GM21528 (cell line): ENCODE measurements around the gene RBM38.

Experiments used
- ATAC-seq: cut with Tn5 transposase; IDR thresholded peaks from one replicate; pipeline ENCODE4 v1.9.1; 2021; ENCODE audit warnings: mild to moderate bottlenecking, moderate library complexity; ENCODE audit not compliant: unreplicated experiment, low FRiP score

Gene RBM38

DNA sequence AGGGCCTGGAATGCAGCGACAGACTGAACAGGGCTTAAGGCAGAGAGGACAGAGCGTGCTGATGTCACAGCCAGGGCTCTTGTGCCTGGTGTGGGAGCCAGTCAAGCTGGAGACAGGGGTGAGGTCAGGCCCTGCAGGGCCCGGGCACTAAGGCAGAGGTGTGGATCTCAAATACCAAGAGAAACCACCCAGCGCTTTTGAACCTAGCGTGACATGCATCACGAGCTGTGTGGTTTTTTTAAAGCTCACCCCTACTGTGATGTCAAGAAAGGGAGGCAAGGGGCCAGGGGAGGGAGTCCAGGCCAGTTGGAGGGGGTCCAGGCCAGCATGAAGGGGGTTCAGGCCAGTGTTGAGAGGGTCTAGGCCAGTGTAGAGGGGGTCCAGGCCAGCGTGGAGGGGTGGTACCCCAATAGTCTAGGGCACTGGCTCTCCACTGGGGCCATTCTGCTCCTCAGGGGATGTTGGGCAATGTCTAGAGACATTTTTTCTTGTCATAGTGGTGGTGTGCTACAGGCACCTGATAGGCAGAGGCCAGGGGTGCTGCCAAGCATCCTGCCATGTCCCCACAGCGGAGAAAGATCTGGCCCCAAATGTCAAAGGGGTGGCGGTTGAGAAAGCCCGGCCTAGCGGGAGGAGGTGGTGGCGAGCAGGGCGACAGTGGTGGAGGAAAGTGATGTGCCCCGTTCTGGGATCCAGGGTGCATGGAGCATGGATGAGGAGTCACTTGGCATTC, 42.6 kb downstream of the RBM38 start:
- ATAC-seq: no peak

DNA sequence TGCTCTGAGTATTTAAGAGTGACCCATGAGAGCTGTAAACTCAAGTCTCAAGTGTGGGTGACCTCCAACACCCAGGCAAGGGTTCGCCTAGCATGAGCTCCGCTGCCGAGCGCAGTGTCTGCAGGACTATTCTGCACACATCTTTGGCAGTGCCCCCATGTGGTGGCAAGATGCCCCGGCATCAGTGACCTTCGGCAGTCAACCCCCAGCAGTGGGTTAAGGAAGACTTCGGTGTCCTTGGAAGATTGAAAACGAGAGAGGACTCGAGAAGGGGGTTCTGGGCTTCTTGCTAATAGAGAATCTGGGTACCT, 43.1 kb downstream of the RBM38 start:
- no peak for ATAC-seq

DNA sequence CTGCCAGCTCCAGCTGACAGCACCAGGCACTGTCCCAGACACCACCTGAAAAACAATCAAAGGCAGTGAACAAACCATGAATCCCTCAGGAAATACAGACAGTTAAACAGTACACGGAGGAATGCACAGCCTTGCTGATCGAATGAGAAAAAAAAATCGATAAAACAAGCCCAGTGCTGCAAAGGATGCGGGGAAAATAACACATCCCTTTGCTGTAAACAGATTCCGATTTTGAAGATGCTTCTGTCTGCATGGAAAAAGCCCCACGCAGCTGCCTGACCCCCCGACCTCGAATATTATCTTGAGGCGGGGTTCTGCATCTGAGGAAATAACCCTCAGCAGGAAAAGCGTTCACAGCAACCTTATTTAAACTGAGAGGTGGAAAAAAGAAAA, 43.9 kb downstream of the RBM38 start:
- no peak for ATAC-seq

DNA sequence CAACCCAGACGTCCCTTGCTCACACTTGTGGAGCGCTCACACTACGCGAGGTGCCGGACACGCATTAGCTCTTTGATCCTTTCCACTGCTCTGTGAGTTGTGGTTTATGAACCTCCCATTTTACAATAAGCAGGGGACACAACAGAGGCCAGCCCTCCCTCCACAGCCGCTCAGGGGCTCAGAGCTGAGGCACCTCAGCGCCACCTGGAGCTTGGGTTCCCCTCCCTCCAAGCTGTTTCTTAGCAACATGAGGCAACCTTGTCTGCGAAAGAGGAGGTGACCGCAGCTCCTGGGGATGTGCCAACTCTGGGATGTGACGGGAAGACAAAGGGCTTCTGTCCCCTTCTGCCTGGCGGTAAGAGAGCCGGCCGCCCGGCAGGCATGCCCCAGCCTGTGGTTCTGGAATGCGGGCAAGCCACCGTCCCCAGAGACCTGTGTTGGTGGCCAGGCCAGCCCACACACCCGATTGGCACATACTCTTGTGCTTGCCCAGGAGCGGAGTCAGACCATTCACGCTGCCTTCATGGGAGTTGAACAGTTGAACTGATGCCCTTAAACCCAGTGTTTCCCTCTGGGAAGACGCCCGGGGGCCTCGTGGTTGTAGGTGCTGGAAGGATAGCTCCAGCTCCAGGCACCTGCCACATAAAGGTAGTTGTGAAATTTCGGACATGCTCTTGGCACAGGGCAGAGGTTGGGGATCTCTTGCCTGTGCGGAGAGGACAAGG, 44.5 kb downstream of the RBM38 start:
- no peak for ATAC-seq

DNA sequence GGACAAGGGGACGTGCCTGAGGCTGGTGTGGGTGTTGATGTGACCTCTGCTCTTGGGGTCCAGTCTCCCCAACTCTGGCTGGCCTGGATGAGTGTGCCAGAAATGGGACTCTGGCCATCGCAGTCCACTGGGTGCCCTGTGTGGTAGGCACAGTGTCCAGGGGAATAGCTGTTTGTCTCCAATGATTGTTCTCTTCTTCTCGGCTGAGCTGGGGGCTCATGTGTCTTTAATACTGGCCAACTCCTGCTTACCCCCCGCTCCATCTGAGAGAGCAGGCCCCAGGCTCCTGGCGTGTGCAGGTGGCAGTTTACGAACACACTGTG, 45.0 kb downstream of the RBM38 start:
- no peak for ATAC-seq

DNA sequence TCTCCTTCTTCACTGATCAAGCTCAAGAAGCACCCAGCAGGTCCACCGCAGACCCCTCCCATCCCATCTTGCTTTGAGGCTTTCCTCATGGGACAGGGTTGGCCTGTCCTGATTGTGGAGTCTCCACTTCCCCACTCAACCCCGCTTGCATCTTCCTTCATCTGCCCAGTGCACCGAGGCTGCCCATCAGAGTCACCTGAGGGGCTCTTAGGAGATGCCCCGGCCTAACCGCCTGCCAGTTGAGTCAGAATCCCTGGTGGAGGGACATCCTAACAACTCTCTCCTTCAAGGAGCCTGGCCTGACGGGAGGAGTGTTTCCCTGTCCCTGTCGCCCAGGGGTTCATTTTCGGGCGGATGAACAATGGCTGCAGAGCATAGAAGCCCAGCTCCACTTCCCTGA, 46.1 kb downstream of the RBM38 start:
- ATAC-seq: no peak

DNA sequence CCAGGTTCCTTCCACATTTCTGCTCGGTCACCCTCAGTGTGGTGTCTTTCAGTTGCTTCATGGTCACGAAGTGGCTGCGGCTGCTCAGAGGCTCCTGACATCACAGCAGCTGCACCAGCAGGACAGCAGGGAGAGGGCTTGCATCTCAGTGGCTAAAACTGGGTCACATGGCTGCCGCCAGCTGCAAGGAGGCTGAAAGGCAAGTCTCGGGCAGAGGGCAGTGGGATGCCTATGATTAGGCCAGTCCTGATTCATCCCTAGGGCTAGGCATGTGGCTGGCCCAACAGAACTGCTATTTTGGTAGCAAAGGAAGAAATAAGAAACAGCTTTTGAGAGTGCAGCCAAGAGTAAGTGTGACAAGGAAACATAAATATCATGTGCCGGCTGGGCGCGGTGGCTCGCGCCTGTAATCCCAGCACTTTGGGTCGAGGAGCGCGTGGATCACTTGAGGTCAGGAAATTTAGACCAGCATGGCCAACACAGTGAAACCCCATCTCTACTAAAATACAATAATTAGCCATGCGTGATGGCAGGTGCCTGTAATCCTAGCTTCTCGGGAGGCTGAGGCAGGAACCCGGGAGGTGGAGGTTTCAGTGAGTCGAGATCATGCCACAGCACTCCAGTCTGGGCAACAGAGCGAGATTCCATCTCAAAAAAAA, 46.6 kb downstream of the RBM38 start:
- no peak for ATAC-seq

DNA sequence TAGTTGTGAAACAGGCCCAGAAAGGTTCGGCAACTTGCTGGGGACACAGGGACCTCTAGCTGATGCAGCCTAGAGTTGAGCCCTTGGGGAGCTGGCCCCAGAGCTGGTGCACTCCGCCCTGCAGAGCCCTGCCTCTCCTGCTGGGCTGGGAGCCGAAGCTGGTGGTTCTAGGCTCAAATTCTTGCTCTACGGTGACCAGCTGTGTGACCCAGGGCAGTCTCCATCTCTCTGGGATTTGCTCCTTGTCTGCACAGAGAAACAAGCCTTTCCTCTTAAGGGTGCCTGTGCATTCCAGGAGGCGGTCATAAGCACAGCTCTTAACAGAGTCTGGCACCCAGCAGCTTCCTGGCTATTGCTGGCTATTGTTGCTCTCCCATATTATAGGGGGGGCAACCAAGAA, 47.4 kb downstream of the RBM38 start:
- no peak for ATAC-seq

DNA sequence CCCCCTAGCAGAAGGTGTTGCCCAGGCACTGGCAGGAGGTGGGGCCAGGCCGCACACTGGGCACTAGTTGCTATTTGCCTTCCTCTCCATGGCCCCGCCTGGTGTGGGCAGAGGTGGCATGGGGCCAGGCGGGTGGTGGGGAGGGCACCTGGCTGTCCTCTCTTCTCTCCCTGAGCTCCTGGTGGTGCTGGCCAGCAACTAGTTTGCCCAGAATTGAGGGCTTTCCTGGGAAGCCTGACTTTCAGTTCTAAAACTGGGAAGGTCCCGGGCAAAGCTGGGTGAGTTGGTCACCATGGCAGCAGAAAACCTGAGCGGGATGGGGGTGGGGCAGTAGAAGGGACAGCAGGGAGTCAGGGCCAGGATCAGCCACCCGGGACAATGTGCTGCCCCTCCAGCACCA, 48.2 kb downstream of the RBM38 start:
- ATAC-seq: no peak

DNA sequence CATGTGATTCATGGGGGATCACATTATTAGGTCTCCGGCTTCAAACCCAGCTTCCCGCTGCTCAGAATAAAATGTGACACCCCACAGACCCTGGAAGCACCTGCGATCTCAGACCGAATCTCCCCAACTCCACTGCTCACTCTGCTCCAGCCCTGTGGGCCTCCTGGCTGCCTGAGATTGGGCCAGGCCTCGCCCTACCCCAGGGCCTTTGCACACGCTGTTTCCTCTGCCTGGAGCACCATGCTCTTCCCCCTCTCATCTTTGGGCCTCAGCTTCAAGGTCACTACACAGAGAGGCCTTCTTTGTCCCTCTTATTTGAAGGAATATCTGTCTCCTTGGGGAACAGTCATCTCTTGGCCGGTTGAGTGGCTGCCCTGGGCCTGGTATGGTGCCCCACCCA, 48.8 kb downstream of the RBM38 start:
- no peak for ATAC-seq

DNA sequence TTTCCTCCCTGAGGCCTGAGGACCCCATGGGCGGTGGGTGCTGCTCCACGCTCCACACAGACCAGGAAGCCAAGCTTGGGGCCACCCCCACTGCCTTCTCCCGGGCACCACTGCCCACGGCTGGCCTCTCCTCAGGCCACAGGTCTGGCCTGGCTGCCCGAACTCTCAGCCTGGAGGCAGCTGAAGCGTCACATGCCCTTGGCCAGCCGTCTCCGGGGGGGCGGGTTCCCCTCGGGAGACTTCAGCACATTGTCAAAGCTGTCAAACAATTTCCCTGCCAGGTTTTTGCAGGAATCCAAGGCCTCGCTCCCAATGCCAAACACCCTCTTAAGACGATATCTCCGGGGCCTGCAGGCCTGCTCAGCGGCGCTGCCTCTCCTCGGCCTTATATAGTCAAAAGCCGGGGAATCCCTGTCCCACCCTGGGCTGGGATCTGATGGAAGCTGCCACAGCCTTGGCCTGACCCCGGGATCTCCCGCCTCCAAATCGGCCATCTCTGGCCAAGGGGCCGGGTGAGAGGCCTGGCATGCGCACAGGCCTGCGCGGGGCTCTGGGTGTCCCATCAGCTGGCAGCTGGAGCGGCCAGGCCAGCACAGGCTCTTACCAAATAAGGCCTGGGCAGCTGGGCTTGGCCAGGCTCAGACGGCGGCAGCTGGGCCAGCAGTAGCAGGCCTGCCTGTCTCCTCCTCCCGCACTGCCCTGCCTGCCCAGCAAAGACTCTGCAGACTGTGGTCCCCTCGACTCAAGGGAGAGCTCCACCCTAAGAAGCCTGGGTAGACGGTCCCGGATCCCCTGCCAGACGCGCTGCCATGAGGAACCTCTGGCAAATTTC, 49.7 kb downstream of the RBM38 start:
- no peak for ATAC-seq

DNA sequence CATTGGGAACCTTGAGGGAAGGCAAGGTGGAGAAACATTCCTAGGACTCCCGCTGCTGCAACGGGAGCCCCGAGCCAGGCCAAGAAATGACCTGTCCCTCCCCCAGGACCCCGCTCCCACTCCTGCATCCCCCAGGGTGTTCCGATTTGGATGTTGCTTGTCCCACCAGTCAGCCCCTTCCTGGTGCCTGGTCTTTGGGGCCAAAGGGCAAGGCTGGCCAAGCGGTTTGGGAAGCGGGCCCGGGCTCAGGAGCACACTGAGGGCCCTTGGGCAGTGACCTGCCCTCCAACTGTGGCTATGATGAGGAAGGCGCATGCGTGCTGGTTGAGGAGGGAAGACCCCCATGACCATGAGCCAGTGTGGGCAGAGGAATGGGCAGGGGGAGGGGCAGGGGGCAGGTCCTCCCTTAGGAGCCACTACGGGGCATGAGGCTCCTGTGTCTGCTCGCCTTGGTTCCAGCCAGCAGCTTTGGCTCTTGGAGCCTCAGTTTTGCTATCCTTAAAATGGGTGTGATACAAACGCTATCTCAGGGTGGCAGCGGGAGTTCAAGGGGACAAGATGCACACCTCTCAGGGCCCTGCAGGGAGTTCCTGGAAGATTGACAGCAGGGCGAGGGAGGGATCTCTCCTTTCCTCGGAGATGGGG, 50.4 kb downstream of the RBM38 start:
- ATAC-seq: no peak

DNA sequence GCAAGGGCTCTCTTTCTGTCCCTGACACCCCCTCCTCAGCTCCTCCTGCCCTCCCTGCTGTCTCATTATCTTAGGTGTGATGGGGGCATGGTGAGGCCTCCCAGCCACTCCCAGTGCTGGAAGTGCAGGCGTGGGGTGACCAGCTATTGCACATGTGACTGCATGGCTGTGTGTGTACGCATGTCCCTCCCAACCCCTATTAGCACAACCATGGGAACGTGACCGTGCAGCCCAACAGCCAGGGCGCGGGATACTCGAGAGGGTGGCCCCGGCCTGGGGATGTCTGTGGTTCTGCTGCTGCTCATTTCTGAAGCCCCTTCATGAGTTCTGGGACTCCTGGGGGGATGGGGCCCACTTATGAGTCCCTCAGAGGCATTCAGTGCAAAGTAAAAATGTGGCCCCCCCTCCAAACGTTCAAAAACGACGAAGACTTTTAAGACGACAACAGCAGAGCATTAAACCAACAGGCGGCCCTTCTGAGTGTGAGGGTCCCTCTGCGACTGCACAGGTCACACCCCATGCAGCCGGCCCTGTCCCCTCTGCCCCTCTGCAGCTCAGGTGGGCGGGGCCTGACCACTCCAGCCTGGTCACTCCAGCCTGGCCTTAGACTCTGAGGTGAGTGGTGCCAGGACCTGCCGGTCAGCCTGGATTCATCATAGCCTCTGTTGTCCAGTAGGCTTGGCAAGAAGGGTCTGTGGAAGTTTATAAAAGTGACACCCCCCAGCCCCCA, 51.1 kb downstream of the RBM38 start:
- ATAC-seq: no peak

DNA sequence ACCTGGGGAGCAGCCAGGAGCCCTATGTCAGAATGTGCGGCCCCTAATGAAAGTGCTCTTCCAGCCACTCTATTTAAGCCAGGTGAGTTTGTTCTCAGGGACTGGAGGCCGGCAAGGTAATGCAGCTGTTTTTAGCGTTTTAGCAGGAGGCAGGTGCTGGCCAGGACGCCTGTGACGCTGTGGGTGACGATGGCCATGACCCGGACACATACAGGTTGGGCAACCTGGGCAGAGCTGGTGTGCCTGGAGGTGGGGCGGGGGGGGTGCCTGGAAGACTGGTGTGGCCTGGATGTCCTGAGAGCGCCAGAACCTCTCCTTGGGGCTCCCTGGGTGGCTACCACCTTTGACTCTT, 51.7 kb downstream of the RBM38 start:
- no peak for ATAC-seq

DNA sequence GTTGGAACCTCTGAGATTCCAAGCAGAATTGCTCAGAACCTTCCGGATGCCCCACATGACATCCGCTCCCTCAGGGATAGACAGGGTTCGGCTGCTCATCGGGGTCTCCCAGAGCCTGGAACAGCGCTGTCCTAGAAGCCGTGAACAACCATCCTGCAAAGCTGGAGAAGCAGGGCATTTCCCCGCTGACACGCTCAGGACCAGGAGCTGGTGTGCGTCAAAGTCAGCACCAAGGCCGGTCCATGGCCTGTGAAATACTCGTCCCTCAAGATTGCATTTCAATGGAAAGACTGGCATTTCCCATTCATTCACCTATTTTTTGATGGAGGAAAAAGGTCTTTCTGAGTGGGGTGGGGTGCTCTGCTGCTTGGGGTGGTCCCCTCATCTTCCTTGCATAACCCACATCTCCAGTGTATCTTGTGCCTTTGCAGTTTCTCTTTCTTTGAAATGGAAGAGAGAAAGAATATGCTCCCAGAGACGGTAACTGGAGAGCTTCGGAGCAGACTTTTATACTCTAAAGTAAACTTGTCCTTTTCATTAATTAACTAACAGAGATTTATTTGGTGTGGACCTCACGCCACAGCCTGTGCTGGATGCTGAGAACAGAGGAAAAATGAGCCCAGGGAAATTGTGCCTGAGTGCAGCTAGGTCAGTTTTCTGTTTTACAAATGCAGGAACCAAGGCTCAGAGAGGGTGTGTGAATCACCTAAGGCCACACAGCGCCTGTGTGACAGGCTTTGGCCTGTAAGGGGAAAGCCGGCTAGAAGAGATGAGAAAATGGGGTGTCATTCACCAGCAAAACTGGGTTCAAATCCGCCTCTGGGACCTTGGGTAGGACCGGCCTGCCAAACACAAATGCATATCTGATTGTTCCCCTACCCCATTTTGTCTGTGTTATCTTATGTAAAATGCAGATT, 52.4 kb downstream of the RBM38 start:
- no peak for ATAC-seq

DNA sequence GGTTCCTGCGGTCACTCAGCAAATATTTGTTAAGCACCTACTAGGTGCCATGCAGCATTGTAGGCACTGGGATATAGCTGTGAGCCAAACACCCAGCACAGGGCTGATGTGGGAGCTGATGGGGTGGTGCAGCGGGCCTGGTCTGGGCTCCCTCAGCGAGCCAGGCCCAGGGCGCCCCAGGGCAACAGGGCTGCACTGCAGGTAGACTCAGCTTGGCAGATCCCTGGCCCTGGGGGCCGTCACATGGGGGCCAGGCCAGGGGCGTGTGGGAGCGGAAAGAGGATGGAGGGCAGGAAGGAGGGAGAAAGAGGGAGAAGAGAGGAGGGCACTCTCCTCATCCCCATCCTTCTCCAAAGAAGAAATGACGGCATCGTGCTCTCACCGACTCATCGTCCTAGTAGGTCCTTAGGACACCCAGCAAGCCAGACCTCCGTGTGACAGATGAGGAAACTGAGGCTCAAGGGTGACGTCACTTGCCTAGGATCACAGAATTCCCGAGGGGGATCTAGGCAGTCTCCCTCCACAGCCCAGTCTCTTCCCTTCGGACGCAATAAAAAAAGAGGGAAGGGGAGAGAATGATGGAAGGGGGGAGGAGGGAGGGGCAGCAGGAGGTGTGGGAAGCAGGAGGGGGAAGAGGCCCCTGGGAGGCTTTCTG, 53.3 kb downstream of the RBM38 start:
- ATAC-seq: no peak

DNA sequence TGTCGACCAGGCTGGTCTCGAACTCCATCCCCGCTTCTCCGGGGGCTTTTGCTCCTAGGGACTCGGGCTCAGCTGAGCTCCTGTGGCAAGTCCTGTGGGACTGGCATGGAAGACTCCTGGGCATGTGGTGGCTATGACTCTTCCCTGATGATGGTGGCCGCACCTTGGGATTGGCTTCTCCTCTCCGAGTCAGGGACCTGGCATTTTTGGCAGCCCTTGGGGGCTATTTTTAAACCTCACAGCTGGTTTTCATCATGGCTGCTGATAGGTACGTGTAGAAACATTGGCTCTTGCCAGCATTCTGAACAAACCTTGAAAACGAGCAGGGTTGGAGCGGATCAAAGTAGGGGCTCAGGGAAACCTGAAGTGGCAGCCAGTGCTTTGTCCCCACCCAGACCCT, 54.1 kb downstream of the RBM38 start:
- ATAC-seq: no peak

DNA sequence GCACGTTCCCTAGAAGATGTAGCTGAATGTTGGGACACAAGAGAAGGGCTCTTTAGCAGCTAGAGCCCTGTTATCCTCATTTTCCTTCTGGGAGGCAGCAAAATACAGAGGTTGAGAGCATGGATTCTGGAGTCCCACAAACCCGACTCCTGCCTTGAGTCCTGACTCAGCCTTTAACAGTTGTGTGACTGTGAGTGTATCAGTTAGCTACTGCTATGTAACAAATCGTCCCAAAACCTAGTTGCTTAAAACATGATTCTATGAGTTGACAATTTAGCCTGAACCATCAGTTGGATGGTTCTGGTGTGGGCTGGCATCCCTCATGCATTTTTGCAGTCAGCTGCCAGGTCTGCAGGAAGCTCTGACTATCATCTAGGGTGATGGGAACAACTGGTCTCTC, 54.6 kb downstream of the RBM38 start:
- ATAC-seq: no peak
